OCI-LY1 (cell line): ENCODE results near the gene FBXL19.
"Not testable (repeated sequence)": the region's sequence is repeated elsewhere in the genome, so short reads cannot be mapped to it uniquely, and the experiment has no call there.

Experiments used
- CTCF ChIP-seq: fragments of 200-600 bp; sonication (generic), shearing (Covaris generic); IDR thresholded peaks from 2 replicates; pipeline ENCODE4 v1.5.1; 2017; ENCODE audit warnings: mild to moderate bottlenecking, antibody characterized with exemption, low read length, moderate library complexity, mixed read lengths
- EZH2 ChIP-seq: fragments of 200-600 bp; sonication (generic), shearing (Covaris generic); IDR thresholded peaks from 2 replicates; pipeline ENCODE4 v1.8.0; 2017; ENCODE audit warnings: borderline replicate concordance, mixed run types, mild to moderate bottlenecking, antibody characterized with exemption, low read length, moderate library complexity, mixed read lengths

- TF ChIP-seq CTCF, EZH2: not testable (repeated sequence)
These were observed 16.2 kb downstream of the FBXL19 start for GRCh38 chr16:30939571-30939970.
